Nephron progenitor cell (in vitro differentiated cells): ENCODE results near the gene BICD1.
A peak's percentile ranks its signal among the peaks of the same experiment; 100 is the strongest.

ENCODE experiments used
- DNase-seq: peaks from one replicate; pipeline ENCODE4 v3.0.0; 2021
- H3K27ac Mint-ChIP-seq: 2 replicates; pipeline ENCODE4 v1.8.0; 2021; ENCODE audit warnings: mild to moderate bottlenecking, moderate library complexity, mixed read lengths
- H3K27me3 Mint-ChIP-seq: 2 replicates; pipeline ENCODE4 v1.8.0; 2021; ENCODE audit warnings: mild to moderate bottlenecking, low read depth, mixed read lengths; ENCODE audit not compliant: poor library complexity
- H3K36me3 Mint-ChIP-seq: 2 replicates; pipeline ENCODE4 v1.8.0; 2021; ENCODE audit warnings: low read depth, mixed read lengths
- H3K4me1 Mint-ChIP-seq: 2 replicates; pipeline ENCODE4 v1.8.0; 2021; ENCODE audit warnings: mixed read lengths
- H3K4me3 Mint-ChIP-seq: 2 replicates; pipeline ENCODE4 v1.8.0; 2021; ENCODE audit warnings: mild to moderate bottlenecking, moderate library complexity, mixed read lengths
- H3K9me3 Mint-ChIP-seq: 2 replicates; pipeline ENCODE4 v1.8.0; 2021; ENCODE audit warnings: mild to moderate bottlenecking, moderate library complexity, mixed read lengths
- TF ChIP-seq, protein P1 (sequence below): fragments of 200-600 bp; sonication (generic); IDR thresholded peaks from 2 replicates; pipeline ENCODE4 v1.5.0; 2021; ENCODE audit warnings: antibody characterized with exemption

Gene BICD1

DNA sequence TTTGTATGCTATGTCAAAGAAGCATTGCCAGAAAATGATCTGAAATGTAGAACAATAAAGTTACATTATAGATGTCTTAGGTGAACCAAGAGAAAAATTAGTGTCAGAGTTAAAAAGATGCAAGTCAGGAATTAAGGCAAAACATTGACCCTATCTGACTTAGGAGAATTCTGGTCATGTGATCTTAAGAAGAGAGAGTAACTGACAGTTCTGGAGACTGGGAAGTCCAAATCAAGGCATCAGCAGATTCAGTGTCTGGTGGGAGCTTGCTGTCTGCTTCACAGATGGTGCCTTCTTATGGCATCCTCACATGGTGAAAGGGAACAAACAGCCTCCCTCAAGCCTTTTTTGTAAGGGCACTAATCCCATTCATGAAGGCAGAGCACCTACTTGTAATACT, 42.8 kb downstream of the BICD1 start:
- DNase-seq = no peak

DNA sequence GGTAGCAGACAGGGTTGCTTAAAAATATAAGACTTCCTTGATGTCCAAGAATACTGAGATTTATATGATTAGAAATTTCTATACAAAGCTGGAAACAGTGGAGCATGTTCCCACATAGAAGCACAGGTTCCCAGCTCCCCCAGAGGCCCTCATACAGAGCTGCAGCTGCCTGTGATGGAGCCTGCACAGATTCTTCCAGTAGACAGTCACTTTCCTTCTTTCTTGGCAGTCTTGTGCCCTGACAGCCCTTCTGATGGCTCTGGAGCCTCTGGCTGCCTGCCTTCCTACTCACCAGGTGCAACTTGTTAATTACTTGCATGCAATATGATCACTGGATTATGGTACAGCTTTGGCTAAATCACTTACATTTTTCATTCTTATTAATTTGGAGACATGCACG, 44.4 kb downstream of the BICD1 start:
- no peak for DNase-seq
- peaks cover 42% of the 10 kb centered on the region for H3K36me3 Mint-ChIP-seq
- H3K27ac Mint-ChIP-seq = peak overlapping the region; percentile 53
- no peaks in the 10 kb centered on the region for H3K27me3 Mint-ChIP-seq
- TF ChIP-seq, protein P1, sequence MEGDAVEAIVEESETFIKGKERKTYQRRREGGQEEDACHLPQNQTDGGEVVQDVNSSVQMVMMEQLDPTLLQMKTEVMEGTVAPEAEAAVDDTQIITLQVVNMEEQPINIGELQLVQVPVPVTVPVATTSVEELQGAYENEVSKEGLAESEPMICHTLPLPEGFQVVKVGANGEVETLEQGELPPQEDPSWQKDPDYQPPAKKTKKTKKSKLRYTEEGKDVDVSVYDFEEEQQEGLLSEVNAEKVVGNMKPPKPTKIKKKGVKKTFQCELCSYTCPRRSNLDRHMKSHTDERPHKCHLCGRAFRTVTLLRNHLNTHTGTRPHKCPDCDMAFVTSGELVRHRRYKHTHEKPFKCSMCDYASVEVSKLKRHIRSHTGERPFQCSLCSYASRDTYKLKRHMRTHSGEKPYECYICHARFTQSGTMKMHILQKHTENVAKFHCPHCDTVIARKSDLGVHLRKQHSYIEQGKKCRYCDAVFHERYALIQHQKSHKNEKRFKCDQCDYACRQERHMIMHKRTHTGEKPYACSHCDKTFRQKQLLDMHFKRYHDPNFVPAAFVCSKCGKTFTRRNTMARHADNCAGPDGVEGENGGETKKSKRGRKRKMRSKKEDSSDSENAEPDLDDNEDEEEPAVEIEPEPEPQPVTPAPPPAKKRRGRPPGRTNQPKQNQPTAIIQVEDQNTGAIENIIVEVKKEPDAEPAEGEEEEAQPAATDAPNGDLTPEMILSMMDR = no peak
- no peak overlapping the region for H3K4me3 Mint-ChIP-seq
- peaks cover 9% of the 10 kb centered on the region for H3K9me3 Mint-ChIP-seq
- H3K4me1 Mint-ChIP-seq = peaks cover 21% of the 10 kb centered on the region

More for the DNA sequence above, 42.8 kb downstream of the BICD1 start:
- TF ChIP-seq, protein P1 = no peak
- Mint-ChIP-seq H3K4me3 (no peak overlapping the region), H3K27me3 (no peaks in the 10 kb centered on the region), H3K4me1 (peaks cover 8% of the 10 kb centered on the region), H3K27ac (no peak overlapping the region), H3K9me3 (peaks cover 9% of the 10 kb centered on the region), H3K36me3 (peaks cover 42% of the 10 kb centered on the region)

DNA sequence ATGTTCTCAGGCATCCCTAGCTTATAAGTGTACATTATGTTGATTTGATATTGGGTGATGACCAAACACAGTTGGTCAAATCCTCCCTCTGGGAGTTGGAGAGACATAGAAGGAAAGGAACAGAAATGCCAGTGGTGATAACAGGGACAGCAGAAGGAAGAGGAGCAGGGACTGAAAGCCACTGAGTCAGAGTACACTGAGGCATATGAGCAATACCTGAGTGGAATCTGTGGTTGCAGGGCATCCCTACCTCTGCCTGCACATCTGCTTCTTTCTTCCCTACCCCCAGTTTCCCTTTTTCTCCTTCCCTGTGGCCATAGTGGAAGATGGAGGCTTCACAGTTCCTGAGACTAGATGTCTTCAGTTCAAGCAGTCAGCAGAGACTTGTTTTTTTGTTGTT, 44.9 kb downstream of the BICD1 start:
- Mint-ChIP-seq H3K9me3 (peaks cover 9% of the 10 kb centered on the region), H3K27ac (peak overlapping the region; percentile 53), H3K4me3 (no peak overlapping the region), H3K4me1 (peaks cover 26% of the 10 kb centered on the region), H3K36me3 (peaks cover 42% of the 10 kb centered on the region), H3K27me3 (no peaks in the 10 kb centered on the region)
- TF ChIP-seq, protein P1 = no peak
- no peak for DNase-seq

DNA sequence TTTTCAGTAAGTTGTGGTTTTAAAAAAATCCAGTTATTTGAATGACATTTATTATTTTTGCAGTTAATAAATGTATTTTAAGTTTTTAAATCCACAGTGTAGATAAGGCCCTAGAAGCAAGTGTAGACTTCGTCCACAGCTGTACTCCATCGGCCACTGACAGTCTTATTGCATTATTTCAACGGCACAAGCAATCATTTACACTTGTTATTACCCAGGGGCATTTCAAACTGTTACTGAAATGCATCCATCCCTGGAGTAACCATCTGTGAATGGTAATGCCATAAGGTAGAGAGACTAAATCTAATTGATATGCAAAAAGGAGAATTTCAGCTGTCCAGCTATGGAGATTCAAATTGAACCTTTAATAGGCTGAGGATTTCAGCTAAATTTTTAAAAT, 48.4 kb downstream of the BICD1 start:
- DNase-seq = no peak
- H3K36me3 Mint-ChIP-seq = peaks cover 27% of the 10 kb centered on the region
- H3K9me3 Mint-ChIP-seq = no peaks in the 10 kb centered on the region
- H3K27me3 Mint-ChIP-seq = no peaks in the 10 kb centered on the region
- H3K4me3 Mint-ChIP-seq = no peak overlapping the region
- TF ChIP-seq, protein P1 = no peak
- H3K27ac Mint-ChIP-seq = no peak overlapping the region
- peaks cover 30% of the 10 kb centered on the region for H3K4me1 Mint-ChIP-seq

DNA sequence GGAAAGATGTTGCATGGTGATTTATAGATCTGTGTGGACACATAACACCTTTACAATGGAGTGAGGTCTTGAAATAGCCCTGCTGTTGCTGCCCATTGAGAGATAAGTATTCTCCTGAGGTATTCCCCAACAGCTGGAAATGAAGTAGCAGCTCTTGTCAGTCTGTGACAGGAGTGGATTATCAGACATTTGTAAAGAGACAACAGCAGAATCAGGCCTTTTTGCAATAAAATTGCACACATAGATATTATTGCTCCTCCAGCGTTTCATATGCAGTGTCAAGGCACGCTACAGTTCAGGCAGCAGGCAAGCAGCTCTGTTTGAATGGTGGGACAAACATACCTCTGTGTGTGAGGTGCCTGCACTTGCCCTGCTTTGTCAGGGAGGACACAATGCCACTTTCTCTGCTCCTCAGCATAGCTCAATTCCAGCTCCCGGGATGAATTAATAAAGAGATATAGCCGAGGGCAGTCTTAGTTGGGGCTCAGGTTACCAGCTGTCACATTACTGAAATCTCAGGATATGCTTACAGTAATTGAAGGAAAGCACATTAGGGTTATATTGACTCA, 49.4 kb downstream of the BICD1 start:
- TF ChIP-seq, protein P1 = no peak
- H3K4me3 Mint-ChIP-seq = no peak overlapping the region
- no peaks in the 10 kb centered on the region for H3K27me3 Mint-ChIP-seq
- peaks cover 30% of the 10 kb centered on the region for H3K4me1 Mint-ChIP-seq
- no peaks in the 10 kb centered on the region for H3K9me3 Mint-ChIP-seq
- H3K27ac Mint-ChIP-seq = peak overlapping the region; percentile 33
- DNase-seq = no peak
- peaks cover 17% of the 10 kb centered on the region for H3K36me3 Mint-ChIP-seq

DNA sequence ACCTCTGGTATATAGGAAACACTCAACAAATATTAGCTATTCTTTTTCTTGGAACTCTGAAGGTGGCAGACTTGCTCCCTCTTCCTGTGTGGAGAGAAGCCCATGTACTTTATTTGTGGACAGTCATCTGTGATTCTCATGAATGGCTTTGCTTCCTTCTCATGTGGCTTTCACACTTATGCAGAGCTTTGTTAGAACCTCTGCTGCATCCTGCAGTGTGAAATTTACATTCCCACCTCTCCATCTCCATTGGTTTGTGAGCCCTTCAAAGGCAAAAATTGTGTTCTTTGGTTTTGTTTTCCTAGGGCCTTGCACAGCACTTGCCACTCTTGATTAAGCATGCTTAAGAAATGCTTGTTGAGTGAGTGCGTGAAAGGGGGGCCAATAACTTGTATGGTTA, 51.9 kb downstream of the BICD1 start:
- no peaks in the 10 kb centered on the region for H3K27me3 Mint-ChIP-seq
- no peak overlapping the region for H3K4me3 Mint-ChIP-seq
- peaks cover 30% of the 10 kb centered on the region for H3K4me1 Mint-ChIP-seq
- TF ChIP-seq, protein P1 = no peak
- H3K36me3 Mint-ChIP-seq = peaks cover 15% of the 10 kb centered on the region
- no peak for DNase-seq
- H3K9me3 Mint-ChIP-seq = no peaks in the 10 kb centered on the region
- no peak overlapping the region for H3K27ac Mint-ChIP-seq
